OCI-LY1 (cell line): ENCODE results near the gene RPUSD4.

Experiments
- CTCF ChIP-seq: fragments of 200-600 bp; sonication (generic), shearing (Covaris generic); IDR thresholded peaks from 2 replicates; pipeline ENCODE4 v1.5.1; 2017; ENCODE audit warnings: mild to moderate bottlenecking, antibody characterized with exemption, low read length, moderate library complexity, mixed read lengths
- EZH2 ChIP-seq: fragments of 200-600 bp; sonication (generic), shearing (Covaris generic); IDR thresholded peaks from 2 replicates; pipeline ENCODE4 v1.8.0; 2017; ENCODE audit warnings: borderline replicate concordance, mixed run types, mild to moderate bottlenecking, antibody characterized with exemption, low read length, moderate library complexity, mixed read lengths

- TF ChIP-seq CTCF (no peak), EZH2 (no peak)
Measured at GRCh38 chr11:126246636-126247035, 35.2 kb upstream of the RPUSD4 start.
